ENCODE results near the gene SMAD1.

Gene SMAD1

DNA sequence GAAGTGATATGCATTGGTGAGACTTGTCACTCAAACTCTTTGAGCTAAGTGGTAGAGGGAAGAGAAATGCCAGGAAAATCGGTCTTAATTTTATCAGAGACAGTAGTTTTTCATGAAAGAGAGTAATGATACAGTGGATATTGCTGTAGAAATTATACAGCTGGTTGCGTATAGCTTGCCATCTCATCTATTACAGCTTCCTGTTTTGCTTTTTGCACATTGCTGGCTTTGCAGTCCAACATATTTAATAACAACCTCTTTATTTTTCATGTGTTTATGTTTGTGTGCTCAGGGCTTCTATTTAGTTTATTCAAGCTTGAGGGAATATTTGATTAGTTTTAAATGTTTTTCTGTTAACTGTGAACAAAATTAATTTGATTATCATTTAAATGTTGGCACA, 11.5 kb downstream of the SMAD1 start:
- H3K9me3 ChIP-seq (ENCODE audit: low read length): no peaks in the 10 kb centered on the region
- H3K4me3 ChIP-seq (ENCODE audit: low read length): no peak overlapping the region
- H2AFZ ChIP-seq (ENCODE audit: low read depth, low read length): no peak overlapping the region
- H3K4me1 ChIP-seq (ENCODE audit: insufficient read depth, low read length): peaks cover 3% of the 10 kb centered on the region
- no peaks in the 10 kb centered on the region for H3K27me3 ChIP-seq (ENCODE audit: insufficient read depth, low read length)
- no peaks in the 10 kb centered on the region for H3K36me3 ChIP-seq (ENCODE audit: insufficient read depth, low read length)

GRCh38 chr4:145494666-145495270, 13.1 kb downstream of the SMAD1 start:
- no peaks in the 10 kb centered on the region for H3K9me3 ChIP-seq (ENCODE audit: low read length)
- no peaks in the 10 kb centered on the region for H3K27me3 ChIP-seq (ENCODE audit: insufficient read depth, low read length)
- no peak overlapping the region for H3K4me3 ChIP-seq (ENCODE audit: low read length)
- no peaks in the 10 kb centered on the region for H3K36me3 ChIP-seq (ENCODE audit: insufficient read depth, low read length)
- no peak overlapping the region for H2AFZ ChIP-seq (ENCODE audit: low read depth, low read length)
- H3K4me1 ChIP-seq (ENCODE audit: insufficient read depth, low read length): no peaks in the 10 kb centered on the region

GRCh38 chr4:145496292-145496691, 14.6 kb downstream of the SMAD1 start:
- Histone ChIP-seq H3K27me3 (ENCODE audit: insufficient read depth, low read length) (no peaks in the 10 kb centered on the region), H2AFZ (ENCODE audit: low read depth, low read length) (no peak overlapping the region), H3K4me1 (ENCODE audit: insufficient read depth, low read length) (peaks cover 3% of the 10 kb centered on the region), H3K4me3 (ENCODE audit: low read length) (no peak overlapping the region), H3K9me3 (ENCODE audit: low read length) (no peaks in the 10 kb centered on the region), H3K36me3 (ENCODE audit: insufficient read depth, low read length) (no peaks in the 10 kb centered on the region)

- H3K4me3 ChIP-seq (ENCODE audit: low read length): no peak overlapping the region
- H2AFZ ChIP-seq (ENCODE audit: low read depth, low read length): no peak overlapping the region
- H3K4me1 ChIP-seq (ENCODE audit: insufficient read depth, low read length): peaks cover 3% of the 10 kb centered on the region
- H3K9me3 ChIP-seq (ENCODE audit: low read length): no peaks in the 10 kb centered on the region
- H3K27me3 ChIP-seq (ENCODE audit: insufficient read depth, low read length): no peaks in the 10 kb centered on the region
- no peaks in the 10 kb centered on the region for H3K36me3 ChIP-seq (ENCODE audit: insufficient read depth, low read length)
These were observed 15.8 kb downstream of the SMAD1 start for GRCh38 chr4:145497199-145498149.

DNA sequence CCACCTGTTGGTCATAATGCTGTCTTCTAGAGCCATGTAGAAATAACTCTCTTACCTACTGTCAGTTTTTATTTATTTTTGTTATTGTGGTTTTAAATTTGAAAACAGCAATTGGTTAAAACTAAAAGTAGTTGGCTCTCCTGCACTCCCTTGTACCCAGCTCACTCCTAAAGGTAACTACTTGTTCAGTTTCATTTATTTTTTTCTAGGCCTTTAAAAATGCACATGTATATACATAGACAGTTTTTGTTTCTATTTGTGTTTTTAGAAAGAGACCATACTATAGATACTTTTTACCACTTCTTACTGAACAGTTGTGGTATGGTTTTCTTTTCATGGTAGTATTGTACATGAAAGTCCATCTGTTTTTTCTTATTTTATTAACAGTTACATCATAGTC, 16.8 kb downstream of the SMAD1 start:
- Histone ChIP-seq H3K36me3 (ENCODE audit: insufficient read depth, low read length) (no peaks in the 10 kb centered on the region), H3K9me3 (ENCODE audit: low read length) (no peaks in the 10 kb centered on the region), H3K27me3 (ENCODE audit: insufficient read depth, low read length) (no peaks in the 10 kb centered on the region), H3K4me1 (ENCODE audit: insufficient read depth, low read length) (peaks cover 3% of the 10 kb centered on the region), H2AFZ (ENCODE audit: low read depth, low read length) (no peak overlapping the region), H3K4me3 (ENCODE audit: low read length) (no peak overlapping the region)

- no peak overlapping the region for H2AFZ ChIP-seq (ENCODE audit: low read depth, low read length)
- H3K27me3 ChIP-seq (ENCODE audit: insufficient read depth, low read length): no peaks in the 10 kb centered on the region
- H3K4me3 ChIP-seq (ENCODE audit: low read length): no peak overlapping the region
- H3K9me3 ChIP-seq (ENCODE audit: low read length): no peaks in the 10 kb centered on the region
- no peaks in the 10 kb centered on the region for H3K36me3 ChIP-seq (ENCODE audit: insufficient read depth, low read length)
- peaks cover 3% of the 10 kb centered on the region for H3K4me1 ChIP-seq (ENCODE audit: insufficient read depth, low read length)
These were observed 19.5 kb downstream of the SMAD1 start for GRCh38 chr4:145501051-145501660.

- no peaks in the 10 kb centered on the region for H3K36me3 ChIP-seq (ENCODE audit: insufficient read depth, low read length)
- H3K9me3 ChIP-seq (ENCODE audit: low read length): no peaks in the 10 kb centered on the region
- H2AFZ ChIP-seq (ENCODE audit: low read depth, low read length): no peak overlapping the region
- peaks cover 3% of the 10 kb centered on the region for H3K4me1 ChIP-seq (ENCODE audit: insufficient read depth, low read length)
- no peaks in the 10 kb centered on the region for H3K27me3 ChIP-seq (ENCODE audit: insufficient read depth, low read length)
- no peak overlapping the region for H3K4me3 ChIP-seq (ENCODE audit: low read length)
These were observed 21.2 kb downstream of the SMAD1 start for GRCh38 chr4:145502809-145503208.

DNA sequence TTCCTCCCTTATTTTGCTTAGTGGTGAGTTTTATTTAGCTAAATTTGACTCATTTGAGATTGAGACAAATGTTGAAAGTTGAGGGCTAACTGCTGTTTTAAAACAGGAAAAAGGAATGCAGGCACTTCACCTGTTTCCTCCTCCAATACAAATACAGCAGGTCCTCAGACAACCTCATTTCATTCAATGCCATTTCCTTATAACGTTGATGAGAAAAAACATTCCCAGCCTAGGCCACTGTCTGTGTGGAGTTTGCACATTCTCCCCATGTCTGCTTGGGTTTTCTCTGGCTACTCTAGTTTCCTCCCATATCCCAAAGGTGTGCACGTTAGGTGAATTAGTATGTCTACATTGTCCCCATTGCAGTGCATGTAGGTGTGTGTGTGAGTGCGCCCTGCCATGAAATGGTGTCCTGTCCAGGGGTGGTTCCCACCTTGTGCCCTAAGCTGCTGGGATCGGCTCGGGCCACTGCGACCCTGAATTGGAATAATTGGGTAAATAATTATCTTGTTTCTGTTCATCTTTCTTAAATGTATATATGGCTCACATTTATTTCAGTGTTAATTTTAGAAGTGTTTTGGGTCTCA, 21.9 kb downstream of the SMAD1 start:
- no peak overlapping the region for H2AFZ ChIP-seq (ENCODE audit: low read depth, low read length)
- no peaks in the 10 kb centered on the region for H3K36me3 ChIP-seq (ENCODE audit: insufficient read depth, low read length)
- H3K27me3 ChIP-seq (ENCODE audit: insufficient read depth, low read length): no peaks in the 10 kb centered on the region
- no peaks in the 10 kb centered on the region for H3K9me3 ChIP-seq (ENCODE audit: low read length)
- H3K4me3 ChIP-seq (ENCODE audit: low read length): no peak overlapping the region
- peaks cover 3% of the 10 kb centered on the region for H3K4me1 ChIP-seq (ENCODE audit: insufficient read depth, low read length)

GRCh38 chr4:145505995-145506394, 24.3 kb downstream of the SMAD1 start:
- no peaks in the 10 kb centered on the region for H3K36me3 ChIP-seq (ENCODE audit: insufficient read depth, low read length)
- H3K4me3 ChIP-seq (ENCODE audit: low read length): no peak overlapping the region
- no peaks in the 10 kb centered on the region for H3K9me3 ChIP-seq (ENCODE audit: low read length)
- H3K4me1 ChIP-seq (ENCODE audit: insufficient read depth, low read length): peaks cover 6% of the 10 kb centered on the region
- no peak overlapping the region for H2AFZ ChIP-seq (ENCODE audit: low read depth, low read length)
- no peaks in the 10 kb centered on the region for H3K27me3 ChIP-seq (ENCODE audit: insufficient read depth, low read length)

DNA sequence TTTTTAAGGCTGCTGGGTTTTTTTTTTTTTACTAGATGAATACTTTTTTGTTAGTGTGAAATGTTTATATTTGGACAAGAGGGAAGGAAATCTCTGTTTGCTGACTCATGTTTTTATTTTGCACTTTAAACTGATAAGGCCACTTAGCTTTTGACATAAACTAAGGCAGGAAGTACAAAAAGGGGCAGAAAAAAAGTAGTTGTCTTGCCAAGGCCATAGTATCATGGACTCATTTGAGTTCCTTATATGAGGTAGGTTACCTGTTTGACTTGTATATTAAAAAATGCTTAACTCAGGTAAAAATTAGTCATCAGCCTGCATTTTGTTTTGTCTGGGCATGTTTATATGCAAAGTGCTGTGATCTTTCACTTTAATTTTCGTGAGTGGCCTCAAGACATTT, 26.0 kb downstream of the SMAD1 start:
- Histone ChIP-seq H3K9me3 (ENCODE audit: low read length) (peaks cover 2% of the 10 kb centered on the region), H3K27me3 (ENCODE audit: insufficient read depth, low read length) (no peaks in the 10 kb centered on the region), H3K36me3 (ENCODE audit: insufficient read depth, low read length) (peaks cover 3% of the 10 kb centered on the region), H2AFZ (ENCODE audit: low read depth, low read length) (no peak overlapping the region), H3K4me3 (ENCODE audit: low read length) (no peak overlapping the region), H3K4me1 (ENCODE audit: insufficient read depth, low read length) (peaks cover 4% of the 10 kb centered on the region)

GRCh38 chr4:145511913-145512522, 30.4 kb downstream of the SMAD1 start:
- Histone ChIP-seq H3K36me3 (ENCODE audit: insufficient read depth, low read length) (peaks cover 21% of the 10 kb centered on the region), H3K4me1 (ENCODE audit: insufficient read depth, low read length) (peaks cover 4% of the 10 kb centered on the region), H3K4me3 (ENCODE audit: low read length) (no peak overlapping the region), H3K9me3 (ENCODE audit: low read length) (peaks cover 5% of the 10 kb centered on the region), H2AFZ (ENCODE audit: low read depth, low read length) (no peak overlapping the region), H3K27me3 (ENCODE audit: insufficient read depth, low read length) (no peaks in the 10 kb centered on the region)

- Histone ChIP-seq H3K27me3 (ENCODE audit: insufficient read depth, low read length) (no peaks in the 10 kb centered on the region), H2AFZ (ENCODE audit: low read depth, low read length) (no peak overlapping the region), H3K9me3 (ENCODE audit: low read length) (peaks cover 8% of the 10 kb centered on the region), H3K4me3 (ENCODE audit: low read length) (no peak overlapping the region), H3K4me1 (ENCODE audit: insufficient read depth, low read length) (peaks cover 4% of the 10 kb centered on the region), H3K36me3 (ENCODE audit: insufficient read depth, low read length) (peaks cover 26% of the 10 kb centered on the region)
These were observed 31.5 kb downstream of the SMAD1 start for GRCh38 chr4:145513020-145513621.

Data from neuron (in vitro differentiated cells).